Endothelial cell (in vitro differentiated cells): ENCODE measurements around the gene TRMT61B. TPM values are rescaled to one million over a fixed set of nuclear protein-coding genes. Genes with fewer than 3 reads are reported as not detected.

Source experiments
- DNase-seq: peaks from one replicate; pipeline ENCODE4 v3.0.0; 2021; ENCODE audit warnings: low spot score
- H3K27ac Mint-ChIP-seq: one replicate; pipeline ENCODE4 v1.8.0; 2021; ENCODE audit warnings: mixed read lengths, inconsistent platforms; ENCODE audit not compliant: unreplicated experiment
- H3K27me3 Mint-ChIP-seq: one replicate; pipeline ENCODE4 v1.8.0; 2021; ENCODE audit warnings: mild to moderate bottlenecking, moderate library complexity, mixed read lengths, inconsistent platforms; ENCODE audit not compliant: unreplicated experiment
- H3K36me3 Mint-ChIP-seq: one replicate; pipeline ENCODE4 v1.8.0; 2021; ENCODE audit warnings: mild to moderate bottlenecking, low read depth, mixed read lengths, inconsistent platforms; ENCODE audit not compliant: unreplicated experiment
- H3K4me1 Mint-ChIP-seq: one replicate; pipeline ENCODE4 v1.8.0; 2021; ENCODE audit warnings: mild to moderate bottlenecking, mixed read lengths, inconsistent platforms; ENCODE audit not compliant: unreplicated experiment
- H3K4me3 Mint-ChIP-seq: one replicate; pipeline ENCODE4 v1.8.0; 2021; ENCODE audit warnings: mild to moderate bottlenecking, mixed read lengths, inconsistent platforms; ENCODE audit not compliant: unreplicated experiment
- H3K9me3 Mint-ChIP-seq: one replicate; pipeline ENCODE4 v1.8.0; 2021; ENCODE audit warnings: mixed read lengths, inconsistent platforms; ENCODE audit not compliant: unreplicated experiment
- CTCF ChIP-seq: fragments of 200-600 bp; sonication (generic); IDR thresholded peaks from one replicate; pipeline ENCODE4 v1.5.0; 2021; ENCODE audit warnings: antibody characterized with exemption; ENCODE audit not compliant: unreplicated experiment
- total RNA-seq: library from RNA; stranded (reverse); fragmentation: NEBNext Ultra II Directional; extraction: Animal tissue kit (Norgen Biotek cat#: 25700); gene quantifications from one replicate; pipeline ENCODE4 v1.2.1, GENCODE V29; 2021; ENCODE audit not compliant: unreplicated experiment

The TRMT61B gene
- total RNA-seq, 1 donor from 2014 or later, result 14.9 TPM

- no peaks in the 10 kb centered on the region for H3K4me1 Mint-ChIP-seq
- H3K27ac Mint-ChIP-seq, result peak overlapping the region; percentile 22
- H3K27me3 Mint-ChIP-seq, result peaks cover 2% of the 10 kb centered on the region
- H3K36me3 Mint-ChIP-seq, result peaks cover 19% of the 10 kb centered on the region
- peak overlapping the region; percentile 32 for H3K4me3 Mint-ChIP-seq
- TF ChIP-seq CTCF, result no peak
- H3K9me3 Mint-ChIP-seq, result no peaks in the 10 kb centered on the region
- no peak for DNase-seq
These were observed 36.7 kb upstream of the TRMT61B start for GRCh38 chr2:28906821-28907220.

GRCh38 chr2:28906376-28906775 lies 36.3 kb upstream of the TRMT61B start:
- DNase-seq, result no peak
- Mint-ChIP-seq H3K36me3 (peaks cover 19% of the 10 kb centered on the region), H3K27me3 (peaks cover 2% of the 10 kb centered on the region), H3K9me3 (no peaks in the 10 kb centered on the region), H3K27ac (no peak overlapping the region), H3K4me1 (no peaks in the 10 kb centered on the region), H3K4me3 (peak overlapping the region; percentile 32)
- no peak for TF ChIP-seq CTCF

- Mint-ChIP-seq H3K36me3 (peaks cover 19% of the 10 kb centered on the region), H3K4me3 (no peak overlapping the region), H3K27me3 (peaks cover 2% of the 10 kb centered on the region), H3K4me1 (no peaks in the 10 kb centered on the region), H3K9me3 (no peaks in the 10 kb centered on the region), H3K27ac (no peak overlapping the region)
- DNase-seq, result no peak
- TF ChIP-seq CTCF, result no peak
These were observed 35.4 kb upstream of the TRMT61B start for GRCh38 chr2:28905533-28905932.

GRCh38 chr2:28904802-28905457 lies 34.8 kb upstream of the TRMT61B start:
- H3K36me3 Mint-ChIP-seq, result peaks cover 17% of the 10 kb centered on the region
- H3K4me3 Mint-ChIP-seq, result no peak overlapping the region
- H3K27ac Mint-ChIP-seq, result no peak overlapping the region
- no peak for TF ChIP-seq CTCF
- peaks cover 2% of the 10 kb centered on the region for H3K27me3 Mint-ChIP-seq
- H3K4me1 Mint-ChIP-seq, result no peaks in the 10 kb centered on the region
- no peak for DNase-seq
- no peaks in the 10 kb centered on the region for H3K9me3 Mint-ChIP-seq

GRCh38 chr2:28904295-28904694 lies 34.2 kb upstream of the TRMT61B start:
- no peaks in the 10 kb centered on the region for H3K4me1 Mint-ChIP-seq
- H3K4me3 Mint-ChIP-seq, result no peak overlapping the region
- H3K27ac Mint-ChIP-seq, result no peak overlapping the region
- no peak for TF ChIP-seq CTCF
- no peaks in the 10 kb centered on the region for H3K9me3 Mint-ChIP-seq
- peaks cover 2% of the 10 kb centered on the region for H3K27me3 Mint-ChIP-seq
- H3K36me3 Mint-ChIP-seq, result peaks cover 15% of the 10 kb centered on the region
- DNase-seq, result no peak
